ENCODE data around the gene OR7D4.
"Not testable (repeated sequence)": the region's sequence is repeated elsewhere in the genome, so short reads cannot be mapped to it uniquely, and the experiment has no call there.

Gene OR7D4

GRCh38 chr19:9219489-9219888 lies at the start of gene OR7D4:
Gene OR7D4, minus strand, starts transcription at chr19:9219589. Its CDS starts 4,752 bp downstream, at chr19:9214837.
- no peak for DNase-seq (ENCODE audit: low read depth in 3 of 3)

GRCh38 chr19:9251236-9251635 lies 31.8 kb upstream of the OR7D4 start:
- no peak for DNase-seq (ENCODE audit: low read depth in 3 of 3)

DNA sequence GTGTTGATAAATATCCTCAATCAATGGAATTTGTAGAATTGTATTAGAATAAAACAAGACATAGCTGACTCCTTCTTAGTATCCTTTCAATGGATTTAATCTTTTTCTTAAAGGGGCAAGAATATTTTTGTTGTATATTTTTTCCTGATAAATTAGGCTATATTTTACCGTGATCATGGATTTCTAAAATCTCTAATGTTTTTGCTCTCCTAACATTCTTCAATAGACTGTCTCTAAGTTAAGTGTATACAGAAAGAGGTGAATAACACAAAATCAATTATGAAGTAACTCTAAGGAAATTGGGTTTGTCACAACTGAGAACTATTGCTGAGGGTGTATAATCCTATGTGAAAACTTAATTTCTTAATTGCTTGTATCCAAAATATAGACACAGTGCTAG lies 31.2 kb upstream of the OR7D4 start, which contains the start of gene OR7E24:
OR7E24 (plus strand) TSS at position 301 of the 400 bp plus-strand sequence. CDS start 114 bp downstream, outside the sequence.
- no peak for DNase-seq (ENCODE audit: low read depth in 3 of 3)

DNA sequence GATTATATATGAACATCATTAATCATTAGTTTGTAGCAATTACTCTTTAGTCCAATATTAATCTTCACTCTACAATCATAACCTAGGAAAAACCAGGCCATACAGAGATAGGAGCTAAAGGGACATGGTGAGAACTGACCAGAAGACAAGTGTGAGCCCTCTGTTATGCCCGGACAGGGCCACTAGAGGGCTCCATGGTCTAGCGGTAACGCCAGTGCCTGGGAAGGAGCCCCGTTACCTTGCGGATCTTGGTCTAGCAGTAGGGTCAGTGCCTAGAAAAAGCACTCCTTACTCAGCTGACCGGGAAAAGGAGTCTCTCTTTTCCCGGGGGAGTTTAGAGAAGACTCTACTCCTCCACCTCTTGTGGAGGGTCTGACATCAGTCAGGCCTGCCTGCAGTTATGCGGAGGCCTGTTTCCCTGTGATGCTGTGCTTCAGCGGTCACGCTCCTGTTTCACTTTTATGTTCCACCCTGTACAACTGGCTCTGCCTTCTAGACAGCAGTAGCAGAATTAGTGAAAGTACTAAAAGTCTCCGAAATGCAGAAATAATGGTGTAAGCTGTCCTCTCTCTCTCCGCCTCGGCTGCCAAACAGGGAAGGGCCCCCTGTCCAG lies 13.8 kb downstream of the OR7D4 start:
- peak; percentile 20 to 45 (median 36) for DNase-seq (ENCODE audit: low read depth in 3 of 3)

DNA sequence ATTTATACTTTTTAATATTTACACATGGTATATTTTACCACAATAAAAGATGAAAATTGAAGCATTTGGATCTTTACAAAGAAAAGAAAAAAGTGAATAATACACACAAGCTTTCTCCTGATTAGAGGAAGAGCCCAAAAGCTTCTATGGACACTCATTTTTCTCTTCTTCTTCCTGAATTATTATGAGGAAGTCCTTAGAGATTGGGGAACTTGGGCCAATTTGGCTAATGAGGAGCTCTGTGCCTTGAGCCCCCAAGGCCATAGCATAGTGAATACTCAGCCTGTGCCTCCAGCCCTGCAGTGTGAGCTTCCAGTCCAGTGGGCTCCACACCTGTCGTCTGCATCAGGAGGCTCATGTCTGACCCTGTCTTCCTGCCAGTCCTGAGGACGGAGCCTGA lies 21.3 kb downstream of the OR7D4 start:
- DNase-seq (ENCODE audit: low read depth in 3 of 3), result not testable (repeated sequence)

- no peak for DNase-seq (ENCODE audit: low read depth in 3 of 3)
Measured at GRCh38 chr19:9189535-9189934, 29.9 kb downstream of the OR7D4 start.

DNA sequence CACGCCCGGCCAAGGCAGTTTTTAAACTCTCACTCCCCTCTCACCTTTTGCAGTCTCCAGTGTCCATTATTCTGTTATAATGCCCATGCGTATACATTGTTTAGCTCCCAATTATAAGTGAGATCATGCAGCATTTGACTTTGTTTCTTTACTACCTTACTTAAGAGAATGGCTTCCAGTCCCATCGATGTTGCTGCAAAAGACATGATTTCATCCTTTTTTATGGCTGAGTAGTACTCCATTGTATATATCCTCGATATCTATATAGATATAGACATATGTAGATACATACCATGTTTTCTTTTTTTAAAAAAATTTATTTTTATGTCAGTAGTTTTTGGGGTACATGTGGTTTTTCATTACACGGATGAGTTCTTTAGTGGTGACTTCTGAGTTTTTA lies 32.2 kb downstream of the OR7D4 start:
- DNase-seq (ENCODE audit: low read depth in 3 of 3), result no peak

DNA sequence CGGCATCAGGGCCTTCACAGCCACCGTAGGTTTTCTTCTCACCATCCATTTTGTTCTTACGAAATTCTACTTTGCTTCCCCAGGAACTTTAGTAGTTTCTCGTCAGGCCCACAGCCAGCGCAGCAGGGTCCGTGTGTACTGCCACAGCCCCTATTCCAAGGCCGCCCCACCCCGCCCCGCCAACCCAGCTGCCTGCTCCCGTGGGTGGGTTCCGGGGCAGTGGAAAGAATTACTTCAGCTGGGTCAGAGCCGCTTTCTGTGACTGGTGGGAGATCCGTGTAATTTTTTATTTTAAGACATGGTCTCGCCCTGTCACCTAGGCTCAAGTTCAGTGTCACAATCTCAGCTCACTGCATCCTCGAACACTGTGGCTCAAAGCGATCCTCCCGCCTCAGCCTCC lies 36.4 kb downstream of the OR7D4 start:
- DNase-seq (ENCODE audit: low read depth in 3 of 3), result no peak

DNA sequence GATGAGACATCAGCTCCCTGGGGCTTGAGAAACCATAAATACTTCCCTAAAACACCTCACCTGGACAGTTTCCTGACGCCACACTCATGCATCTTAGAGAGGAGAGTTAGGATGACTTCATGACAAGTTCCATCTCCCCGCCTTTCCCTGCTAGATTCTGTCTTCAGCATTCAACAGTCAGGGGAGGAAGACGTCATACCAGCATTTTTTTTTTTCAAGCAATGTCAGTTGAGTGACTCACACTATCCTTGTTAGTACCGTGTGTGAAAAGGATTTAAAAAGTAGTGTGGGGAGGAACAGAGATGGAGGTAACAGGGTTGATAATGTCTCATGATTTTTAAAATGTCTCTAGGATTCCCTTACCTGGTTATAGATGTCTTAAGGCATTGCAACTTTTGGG lies 40.5 kb downstream of the OR7D4 start, which contains the start of gene OR7D2:
OR7D2 (plus strand) TSS at position 79 of the 400 bp plus-strand sequence. CDS start 6,803 bp downstream, outside the sequence.
- DNase-seq (ENCODE audit: low read depth in 3 of 3), result no peak

DNA sequence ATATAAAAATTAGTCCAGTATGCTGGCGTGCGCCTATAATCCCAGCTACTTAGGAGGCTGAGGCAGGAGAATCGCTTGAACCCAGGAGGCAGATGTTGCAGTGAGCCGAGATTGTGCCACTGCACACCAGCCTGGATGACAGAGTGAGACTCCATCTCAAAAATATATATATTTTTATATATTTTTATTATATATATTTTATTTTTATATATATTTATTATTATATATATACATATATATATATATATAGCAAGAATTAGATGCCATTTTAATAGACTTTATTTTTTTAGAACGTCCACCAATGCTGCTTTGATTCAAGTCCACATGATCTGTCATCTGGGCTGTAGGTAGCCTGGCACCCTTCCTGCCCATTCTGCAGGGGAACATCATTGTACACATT lies 44.1 kb downstream of the OR7D4 start:
- no peak for DNase-seq (ENCODE audit: low read depth in 3 of 3)

DNA sequence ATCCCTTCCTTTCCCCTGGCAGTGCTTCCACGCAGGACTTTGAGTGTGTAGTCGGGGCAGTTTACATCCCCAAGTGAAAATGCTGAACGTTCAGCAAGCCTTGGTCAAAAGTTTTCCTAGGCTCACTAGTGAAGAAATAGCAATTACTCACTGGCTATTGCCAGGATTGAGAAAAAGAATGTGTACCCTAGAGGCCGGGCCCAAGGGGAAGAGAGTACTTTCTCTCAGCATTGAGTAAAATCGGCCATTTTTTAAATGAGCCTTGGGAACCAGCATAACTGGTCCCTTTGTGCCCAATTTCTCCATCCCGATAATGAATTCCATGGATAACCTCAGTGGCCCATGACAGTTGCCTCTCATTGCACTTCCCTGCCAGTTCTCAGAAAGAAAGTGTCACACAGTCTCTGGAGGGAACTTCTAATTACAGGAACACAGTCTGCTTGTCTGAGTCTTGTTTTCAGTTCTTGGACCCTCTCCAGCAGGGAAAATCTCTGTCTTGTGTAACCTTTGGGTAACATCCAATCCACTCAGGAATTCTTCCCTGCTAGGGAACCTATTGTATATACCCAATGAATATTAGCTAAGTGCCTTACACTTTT lies 47.9 kb downstream of the OR7D4 start:
- no peak for DNase-seq (ENCODE audit: low read depth in 3 of 3)

DNA sequence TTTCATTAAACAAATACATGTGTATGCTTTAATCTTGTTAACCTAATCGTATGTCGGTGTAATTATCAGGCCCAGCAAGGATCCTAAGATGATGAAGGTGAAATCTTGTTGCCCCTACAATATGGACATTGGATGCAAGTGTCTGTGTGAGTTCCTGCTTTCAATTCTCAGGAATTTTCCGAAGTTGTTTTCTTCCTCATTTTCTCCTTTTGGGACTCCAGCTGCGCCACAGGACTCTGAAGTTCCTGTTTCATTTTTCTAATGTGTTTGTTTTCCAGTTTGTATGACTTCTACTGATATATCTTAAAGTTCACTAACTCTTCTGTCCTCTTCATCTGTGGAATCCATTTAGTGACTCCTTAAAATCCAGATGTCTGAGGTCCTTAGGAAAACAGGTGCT lies 52.5 kb downstream of the OR7D4 start:
- DNase-seq (ENCODE audit: low read depth in 3 of 3), result no peak

DNA sequence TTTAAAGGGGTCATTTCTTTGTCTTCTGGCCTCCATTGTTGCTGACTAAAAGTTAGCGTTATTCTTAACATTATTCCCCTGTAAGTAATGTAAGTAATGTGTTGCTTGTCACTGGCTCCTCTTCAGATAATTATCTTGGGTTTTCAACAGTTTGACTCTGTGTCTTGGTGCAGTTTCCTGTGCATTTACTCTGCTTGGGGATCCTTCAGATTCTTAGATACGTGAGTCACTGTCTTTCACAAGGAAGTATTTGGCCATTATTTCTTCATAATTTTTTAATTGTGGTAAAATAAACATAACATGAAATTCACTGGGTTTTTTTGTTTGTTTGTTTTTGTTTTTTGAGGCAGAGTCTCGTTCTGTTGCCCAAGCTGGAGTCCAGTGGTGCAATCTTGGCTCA lies 54.1 kb downstream of the OR7D4 start:
- DNase-seq (ENCODE audit: low read depth in 3 of 3), result no peak

GRCh38 chr19:9161427-9161826 lies 58.0 kb downstream of the OR7D4 start:
- DNase-seq (ENCODE audit: low read depth in 3 of 3), result no peak
